Neuronal stem cell (in vitro differentiated cells): ENCODE results near the gene ESD.
A peak's percentile ranks its signal among the peaks of the same experiment; 100 is the strongest.

Source experiments
- DNase-seq: peaks from one replicate; pipeline ENCODE4 v3.0.0-alpha.2; 2013; ENCODE audit warnings: low spot score
- H2AFZ ChIP-seq: one replicate; pipeline ENCODE4 v1.6.1; 2013; ENCODE audit warnings: mild to moderate bottlenecking, low read length, inconsistent platforms
- H2AK5ac ChIP-seq: 2 replicates; pipeline ENCODE4 v1.6.1; 2013; ENCODE audit warnings: low read depth, mild to moderate bottlenecking, inconsistent platforms, low read length, moderate library complexity, mixed read lengths
- H2BK120ac ChIP-seq: 2 replicates; pipeline ENCODE4 v1.6.1; 2013; ENCODE audit warnings: low read depth, mild to moderate bottlenecking, inconsistent platforms, low read length, moderate library complexity, mixed read lengths
- H2BK12ac ChIP-seq: one replicate; pipeline ENCODE4 v1.6.1; 2013; ENCODE audit warnings: low read length, inconsistent platforms
- H2BK15ac ChIP-seq: 2 replicates; pipeline ENCODE4 v1.6.1; 2013; ENCODE audit warnings: mild to moderate bottlenecking, low read length, inconsistent platforms, mixed read lengths
- H2BK5ac ChIP-seq: one replicate; pipeline ENCODE4 v1.6.1; 2013; ENCODE audit warnings: inconsistent platforms, mild to moderate bottlenecking, low read length, moderate library complexity
- H3K14ac ChIP-seq: one replicate; pipeline ENCODE4 v1.6.1; 2013; ENCODE audit warnings: low read length, inconsistent platforms
- H3K18ac ChIP-seq: 2 replicates; pipeline ENCODE4 v1.6.1; 2013; ENCODE audit warnings: low read length, inconsistent platforms
- H3K23ac ChIP-seq: 2 replicates; pipeline ENCODE4 v1.6.1; 2013; ENCODE audit warnings: low read depth, mild to moderate bottlenecking, mixed read lengths, low read length, inconsistent platforms; ENCODE audit not compliant: poor library complexity
- H3K27ac ChIP-seq: replicated peaks from 3 replicates; pipeline ENCODE4 v1.5.1; 2013; ENCODE audit warnings: low read length, inconsistent platforms
- H3K27me3 ChIP-seq, 3 experiments: 2 replicates each; pipeline ENCODE4 v1.6.1; 2013; ENCODE audit warnings: low read length in 3 of 3, mild to moderate bottlenecking in 2 of 3, inconsistent platforms in 1 of 3, low read depth in 1 of 3, mixed read lengths in 1 of 3, moderate library complexity in 1 of 3; ENCODE audit not compliant: control insufficient read depth in 3 of 3, insufficient read depth in 3 of 3
- H3K36me3 ChIP-seq, 2 donors: replicated peaks in 1 of 2; 2 replicates each; pipeline ENCODE4 v1.6.1; 2013; ENCODE audit warnings: low read length in 2 of 2; ENCODE audit not compliant: control insufficient read depth in 2 of 2, insufficient read depth in 2 of 2
- H3K4ac ChIP-seq: 2 replicates; pipeline ENCODE4 v1.6.1; 2013; ENCODE audit warnings: inconsistent platforms, mild to moderate bottlenecking, low read length, moderate library complexity
- H3K4me1 ChIP-seq, 2 donors: 1 replicate in 1 of 2; 2 replicates in 1 of 2; pipeline ENCODE4 v1.6.1; 2013; ENCODE audit warnings: low read length in 2 of 2, low read depth in 1 of 2; ENCODE audit not compliant: control insufficient read depth in 2 of 2, insufficient read depth in 1 of 2
- H3K4me2 ChIP-seq: one replicate; pipeline ENCODE4 v1.6.1; 2013; ENCODE audit warnings: mild to moderate bottlenecking, low read length, inconsistent platforms; ENCODE audit not compliant: insufficient read depth, poor library complexity, severe bottlenecking
- H3K4me3 ChIP-seq, 2 donors: 2 replicates each; pipeline ENCODE4 v1.5.1; 2013; ENCODE audit warnings: low read length in 2 of 2, mild to moderate bottlenecking in 2 of 2, inconsistent platforms in 1 of 2, moderate library complexity in 1 of 2
- H3K79me1 ChIP-seq: one replicate; pipeline ENCODE4 v1.6.1; 2013; ENCODE audit warnings: low read depth, mild to moderate bottlenecking, inconsistent platforms, low read length, moderate library complexity
- H3K9ac ChIP-seq: one replicate; pipeline ENCODE4 v1.6.1; 2013; ENCODE audit warnings: mild to moderate bottlenecking, low read depth, low read length, inconsistent platforms; ENCODE audit not compliant: poor library complexity
- H3K9me3 ChIP-seq, 2 donors: replicated peaks in 1 of 2; 2 replicates each; pipeline versions ENCODE3 to v1.6.1; 2013; ENCODE audit warnings: low read length in 2 of 2, mild to moderate bottlenecking in 2 of 2, inconsistent platforms in 1 of 2, low read depth in 1 of 2, mixed read lengths in 1 of 2, moderate library complexity in 1 of 2; ENCODE audit not compliant: control insufficient read depth in 2 of 2, insufficient read depth in 1 of 2
- H4K8ac ChIP-seq: one replicate; pipeline ENCODE4 v1.6.1; 2013; ENCODE audit warnings: low read depth, mild to moderate bottlenecking, inconsistent platforms, low read length, moderate library complexity
- H4K91ac ChIP-seq: one replicate; pipeline ENCODE4 v1.6.1; 2013; ENCODE audit warnings: low read length, low read depth, mild to moderate bottlenecking, inconsistent platforms; ENCODE audit not compliant: poor library complexity
- WGBS, 2 donors: extraction: QIAGEN DNeasy Blood & Tissue Kit; methylation state at CpG; one replicate each; pipeline ENCODE4 v1.1.7; 2013; ENCODE audit warnings: missing lambda C conversion rate in 2 of 2, mixed read lengths in 1 of 2; ENCODE audit not compliant: insufficient read length in 2 of 2, insufficient replicate concordance in 1 of 2; ENCODE audit errors: extremely low coverage in 2 of 2; 5-methylcytosine and 5-hydroxymethylcytosine counted together

Gene ESD

DNA sequence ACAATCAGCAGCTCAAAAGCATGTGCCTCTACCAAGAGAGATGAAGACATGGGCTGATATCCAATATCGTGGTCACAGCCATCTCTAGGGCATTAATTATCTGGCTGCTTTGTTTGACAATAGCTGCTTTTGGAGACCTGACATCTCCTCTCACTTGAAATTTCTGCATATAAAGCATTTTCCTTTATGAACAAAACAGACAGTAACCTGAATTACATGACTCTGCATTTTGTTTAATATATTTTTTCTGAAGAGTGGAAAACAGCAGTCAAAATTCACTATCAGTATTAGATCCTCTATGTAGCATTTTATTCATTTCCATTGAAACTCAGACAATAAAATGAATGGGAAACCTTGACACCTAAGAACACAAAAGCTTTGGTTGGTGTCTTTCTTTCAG lies 42.4 kb upstream of the ESD start:
- H3K18ac ChIP-seq, result no peak overlapping the region
- no peak overlapping the region for H2AK5ac ChIP-seq
- no peak overlapping the region for H3K23ac ChIP-seq
- H4K8ac ChIP-seq, result no peak overlapping the region
- H3K9ac ChIP-seq, result no peak overlapping the region
- no peaks in the 10 kb centered on the region for H3K79me1 ChIP-seq
- no peaks in the 10 kb centered on the region for H3K9me3 ChIP-seq
- H4K91ac ChIP-seq, result no peak overlapping the region
- H3K4ac ChIP-seq, result no peak overlapping the region
- H2BK15ac ChIP-seq, result no peak overlapping the region
- no CpG with 5 or more reads among the region's 1 CpG for WGBS, 2 donors
- no peak overlapping the region for H2AFZ ChIP-seq
- H2BK5ac ChIP-seq, result no peak overlapping the region
- no peak overlapping the region for H3K4me3 ChIP-seq
- peaks cover 0 to 2% (median 0%) of the 10 kb centered on the region in 3 experiments for H3K27me3 ChIP-seq
- no peaks in the 10 kb centered on the region for H3K36me3 ChIP-seq
- H3K14ac ChIP-seq, result no peak overlapping the region
- H2BK12ac ChIP-seq, result no peak overlapping the region
- DNase-seq, result no peak
- no peak overlapping the region for H3K27ac ChIP-seq
- H3K4me2 ChIP-seq, result no peak overlapping the region
- no peak overlapping the region for H2BK120ac ChIP-seq
- H3K4me1 ChIP-seq, result peaks cover 0 to 2% of the 10 kb centered on the region in 2 donors

DNA sequence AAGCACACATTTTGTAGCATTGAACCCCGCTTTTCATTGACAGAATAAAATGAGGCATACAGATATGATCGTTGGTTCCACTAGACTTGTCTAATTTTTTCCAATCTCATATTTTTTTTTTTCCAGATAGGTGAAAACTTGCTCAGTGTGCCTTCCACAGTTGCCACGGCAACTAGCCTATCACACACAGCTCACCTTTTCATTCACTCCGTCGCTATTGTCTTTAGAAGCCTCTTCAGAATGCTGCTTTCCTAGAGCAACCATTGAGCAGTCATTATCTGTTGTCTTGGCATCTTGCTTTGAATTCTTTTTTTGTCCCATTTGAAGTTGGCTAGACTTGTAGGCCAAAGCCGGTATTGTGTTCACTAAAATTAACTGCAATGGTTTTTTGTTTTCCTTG lies 37.7 kb upstream of the ESD start:
- Histone ChIP-seq H2AK5ac (no peak overlapping the region), H3K4me2 (no peak overlapping the region), H4K91ac (no peak overlapping the region), H3K27me3 (no peaks in the 10 kb centered on the region), H3K18ac (no peak overlapping the region), H3K9me3 (no peaks in the 10 kb centered on the region), H3K14ac (no peak overlapping the region), H4K8ac (no peak overlapping the region), H3K27ac (no peak overlapping the region), H3K4ac (no peak overlapping the region), H3K4me3 (no peak overlapping the region), H3K4me1 (peaks cover 0 to 2% of the 10 kb centered on the region in 2 donors), H2BK5ac (no peak overlapping the region), H2BK15ac (no peak overlapping the region), H3K23ac (no peak overlapping the region), H3K36me3 (no peaks in the 10 kb centered on the region), H3K9ac (no peak overlapping the region), H3K79me1 (no peaks in the 10 kb centered on the region), H2AFZ (no peak overlapping the region), H2BK12ac (no peak overlapping the region), H2BK120ac (no peak overlapping the region)
- no CpG with 5 or more reads among the region's 6 CpGs for WGBS, 2 donors
- DNase-seq, result peak; percentile 15

DNA sequence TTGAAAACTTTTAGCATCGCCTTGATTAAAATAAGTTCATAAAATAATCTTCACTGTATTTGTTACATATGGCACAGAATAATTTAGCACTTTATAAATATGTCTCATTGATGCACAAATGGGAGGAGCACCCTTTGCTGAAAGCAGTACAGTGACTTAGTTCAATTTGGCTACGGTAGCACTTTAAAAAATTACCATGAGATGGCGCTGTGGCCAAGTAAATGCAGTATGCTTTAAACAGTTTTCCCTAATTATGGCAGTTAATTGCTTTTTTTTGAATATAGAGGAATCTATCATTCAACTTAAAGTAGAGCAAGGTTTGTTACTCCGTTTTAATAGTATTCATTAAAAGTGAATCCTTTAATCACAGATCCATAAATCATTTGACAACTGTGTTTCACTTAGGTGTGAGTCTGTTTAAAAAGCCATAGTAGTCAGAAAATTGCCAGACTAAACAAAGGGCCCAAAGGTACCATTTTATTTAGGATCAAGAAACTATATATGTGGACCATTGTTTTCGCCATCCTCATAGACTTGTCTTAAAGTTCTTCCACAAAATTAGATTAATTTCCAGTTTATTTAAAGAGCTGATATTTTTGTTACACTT lies 34.7 kb upstream of the ESD start:
- Histone ChIP-seq H2BK5ac (no peak overlapping the region), H3K79me1 (no peaks in the 10 kb centered on the region), H3K36me3 (no peaks in the 10 kb centered on the region), H3K27me3 (no peaks in the 10 kb centered on the region), H2BK12ac (no peak overlapping the region), H2BK120ac (no peak overlapping the region), H3K4me1 (peaks cover 0 to 2% of the 10 kb centered on the region in 2 donors), H2BK15ac (no peak overlapping the region), H3K4ac (no peak overlapping the region), H3K18ac (no peak overlapping the region), H3K23ac (no peak overlapping the region), H3K9ac (no peak overlapping the region), H4K91ac (no peak overlapping the region), H2AFZ (no peak overlapping the region), H3K4me3 (no peak overlapping the region), H3K27ac (no peak overlapping the region), H2AK5ac (no peak overlapping the region), H3K9me3 (no peaks in the 10 kb centered on the region), H4K8ac (no peak overlapping the region), H3K4me2 (no peak overlapping the region), H3K14ac (no peak overlapping the region)
- WGBS, 2 donors, result no CpG with 5 or more reads among the region's 5 CpGs
- peak; percentile 52 for DNase-seq

DNA sequence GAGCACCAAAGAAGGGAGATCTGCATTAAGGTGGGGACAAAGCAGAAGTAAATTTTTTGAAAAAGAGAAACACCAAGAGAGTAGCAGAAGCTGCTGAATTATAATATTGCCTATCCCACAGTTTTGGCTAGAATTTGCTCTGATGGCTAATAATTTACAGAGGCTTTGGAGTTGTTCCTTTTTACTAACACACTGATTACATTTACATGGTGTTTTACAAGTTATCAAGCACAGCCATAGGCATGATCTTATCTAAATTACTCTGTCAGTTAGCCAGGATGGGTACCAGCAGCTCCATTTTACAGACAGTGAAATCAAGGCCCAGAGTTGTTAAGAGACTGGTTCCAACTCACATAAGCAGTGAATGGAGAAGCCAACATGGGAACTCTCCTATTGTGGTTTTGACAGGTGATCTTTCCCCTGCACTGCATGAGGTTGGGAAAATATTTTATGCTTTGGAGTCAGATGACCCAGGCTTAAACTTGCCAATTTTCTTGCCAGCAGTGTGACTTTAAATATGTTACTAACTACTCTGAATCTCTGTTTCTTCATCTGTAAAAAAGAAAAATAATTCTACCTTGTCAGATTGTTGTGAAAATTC lies 33.5 kb upstream of the ESD start:
- Histone ChIP-seq H3K9me3 (no peaks in the 10 kb centered on the region), H3K18ac (no peak overlapping the region), H3K4ac (no peak overlapping the region), H4K8ac (no peak overlapping the region), H3K79me1 (no peaks in the 10 kb centered on the region), H2BK12ac (no peak overlapping the region), H3K14ac (no peak overlapping the region), H3K4me2 (no peak overlapping the region), H2BK15ac (no peak overlapping the region), H3K27me3 (no peaks in the 10 kb centered on the region), H3K4me1 (peaks cover 0 to 2% of the 10 kb centered on the region in 2 donors), H3K36me3 (no peaks in the 10 kb centered on the region), H3K9ac (no peak overlapping the region), H3K27ac (no peak overlapping the region), H2AFZ (no peak overlapping the region), H4K91ac (no peak overlapping the region), H3K23ac (no peak overlapping the region), H2BK5ac (no peak overlapping the region), H3K4me3 (no peak overlapping the region), H2AK5ac (no peak overlapping the region), H2BK120ac (no peak overlapping the region)
- no peak for DNase-seq
